SK-MEL-5 (cell line): Measurements from ENCODE around the gene NUDT4. TPM values are rescaled to one million over a fixed set of nuclear protein-coding genes. Genes with fewer than 3 reads are reported as not detected.

Source experiments
- total RNA-seq: library from RNA; depleted of rRNA; stranded (reverse); fragments of >200 nt; shearing (Covaris generic); gene quantifications from 2 replicates; pipeline ENCODE4 v1.2.3, GENCODE V29; 2014; rRNA removed

NUDT4 gene
- total RNA-seq, 1 experiment from 2014 or later: 86.2 TPM

Other genes starting within 250 kb of the NUDT4 start
- gene UBE2N, start 64.0 kb downstream of the NUDT4 start, total RNA-seq: 213 and 249 TPM in 2 replicates
- 128 TPM in 2 replicates for gene MRPL42, start 89.6 kb downstream of the NUDT4 start, total RNA-seq
- 21.0 and 31.9 TPM in 2 replicates for gene SOCS2, start 194.8 kb downstream of the NUDT4 start, total RNA-seq